Effector CD4-positive, alpha-beta T cell (primary cell): ENCODE data around the gene SLMAP.
"Not testable (repeated sequence)": the region's sequence is repeated elsewhere in the genome, so short reads cannot be mapped to it uniquely, and the experiment has no call there.

ENCODE experiments used
- DNase-seq: peaks from one replicate; pipeline ENCODE4 v3.0.0-alpha.2; 2020

Gene SLMAP

DNA sequence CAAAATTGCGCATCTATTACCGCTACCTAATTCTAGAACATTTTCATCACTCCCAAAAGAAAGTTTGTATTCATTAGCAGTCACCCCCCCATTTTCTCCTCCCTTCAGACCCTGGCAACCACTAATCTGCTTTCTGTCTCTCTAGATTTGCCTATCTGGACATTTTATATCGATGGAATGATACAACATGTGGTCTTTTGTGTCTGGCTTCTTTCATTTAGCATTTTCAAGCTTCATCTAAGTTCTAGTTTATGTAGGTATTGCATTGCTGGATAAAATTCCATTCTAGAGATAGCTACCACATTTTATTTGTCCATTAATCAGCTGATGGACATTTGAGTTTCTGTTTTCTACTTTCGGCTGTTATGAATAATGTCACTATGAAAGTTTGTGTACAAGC, 38.4 kb downstream of the SLMAP start:
- DNase-seq, result no peak

DNA sequence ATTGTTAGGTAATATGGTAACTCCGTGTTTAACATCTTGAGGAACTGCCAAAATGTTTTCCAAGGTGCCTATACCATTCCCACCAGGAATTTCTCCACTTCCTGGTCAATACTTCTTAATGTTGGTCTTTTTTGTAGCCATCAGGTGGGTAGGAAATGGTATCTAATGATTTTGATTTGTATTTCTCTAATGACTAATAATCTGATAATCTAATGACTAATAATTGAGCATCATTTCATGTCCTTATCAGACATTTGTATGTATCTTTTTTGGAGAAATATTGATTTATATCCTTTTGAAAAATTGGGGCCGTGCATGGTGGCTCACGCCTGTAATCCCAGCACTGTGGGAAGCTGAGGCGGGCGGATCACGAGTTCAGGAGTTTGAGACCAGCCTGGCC, 38.8 kb downstream of the SLMAP start:
- DNase-seq, result no peak

DNA sequence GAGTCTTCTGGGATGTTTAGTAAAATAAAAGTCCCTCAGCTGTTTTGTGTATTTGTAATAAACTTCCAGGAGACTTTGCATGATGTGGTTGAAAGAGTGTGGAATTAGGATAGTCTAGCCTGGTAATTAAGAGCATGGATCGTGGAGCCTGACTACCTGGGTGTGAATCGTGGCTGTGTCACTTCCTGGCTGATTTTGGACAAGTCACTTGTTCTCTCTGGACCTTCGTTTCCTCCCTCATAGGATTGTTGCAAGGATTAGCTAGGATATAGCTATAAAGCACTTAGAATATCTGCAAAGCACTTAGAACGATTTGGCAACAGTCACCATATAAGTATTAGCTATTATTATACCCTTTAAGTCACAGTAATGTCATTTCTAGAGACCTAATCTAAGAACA, 40.2 kb downstream of the SLMAP start:
- DNase-seq, result no peak

DNA sequence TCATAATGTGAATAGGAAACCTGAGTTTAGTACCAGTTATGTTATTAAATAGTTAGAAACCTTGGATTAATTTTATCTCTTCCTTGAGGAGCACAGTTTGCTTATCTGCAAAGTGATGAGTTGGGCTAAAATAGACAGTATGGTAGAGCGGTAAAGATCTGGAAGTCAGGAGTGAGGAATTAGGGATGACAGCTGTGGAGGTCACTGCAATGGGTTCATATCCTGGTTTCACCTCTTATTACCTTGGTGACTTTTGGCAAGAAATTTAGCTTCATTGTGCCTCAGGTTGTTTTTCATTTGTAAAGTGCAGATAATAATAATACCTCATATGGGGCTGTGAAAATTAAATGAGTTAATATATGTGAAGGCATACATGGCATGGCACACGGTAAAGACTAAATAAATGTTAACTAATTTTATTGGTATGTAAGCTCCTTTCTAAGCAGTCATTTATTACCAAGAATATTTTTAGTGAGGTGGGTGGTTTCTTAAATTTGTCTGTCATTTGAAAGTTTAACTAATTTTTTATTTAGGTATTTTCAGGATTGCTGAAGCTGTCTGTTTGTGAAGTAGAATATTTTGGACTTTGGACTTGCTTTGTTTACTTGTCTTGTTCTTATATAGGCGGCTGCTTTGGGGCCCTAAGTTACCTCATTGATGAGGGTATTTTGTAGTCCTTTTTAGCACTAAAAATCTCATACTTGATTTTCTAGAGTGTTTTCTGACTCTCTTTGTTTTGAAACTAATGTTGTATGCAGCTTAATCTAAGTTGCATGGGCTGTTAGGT, 41.8 kb downstream of the SLMAP start:
- no peak for DNase-seq

DNA sequence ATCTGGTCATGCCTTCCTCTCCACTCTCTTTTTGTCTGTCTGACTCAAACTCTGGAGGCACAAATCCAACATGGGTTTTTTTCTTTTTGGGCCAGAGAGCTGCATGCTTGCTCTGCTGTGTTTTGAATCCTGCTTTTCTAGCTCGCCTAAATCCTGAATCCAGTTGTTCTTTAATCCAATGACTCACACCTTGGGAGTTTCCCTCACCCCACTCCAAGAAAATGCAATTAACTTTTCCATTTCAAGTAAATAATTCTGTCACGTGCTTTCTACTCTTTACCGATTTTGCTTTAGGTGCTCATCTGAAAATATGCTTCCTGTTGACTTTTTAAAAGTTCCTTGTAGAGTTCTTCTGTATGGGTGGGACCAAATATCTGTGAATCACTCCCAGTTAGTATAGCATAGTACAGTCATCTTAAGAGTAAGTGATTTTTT, 47.6 kb downstream of the SLMAP start:
- no peak for DNase-seq

DNA sequence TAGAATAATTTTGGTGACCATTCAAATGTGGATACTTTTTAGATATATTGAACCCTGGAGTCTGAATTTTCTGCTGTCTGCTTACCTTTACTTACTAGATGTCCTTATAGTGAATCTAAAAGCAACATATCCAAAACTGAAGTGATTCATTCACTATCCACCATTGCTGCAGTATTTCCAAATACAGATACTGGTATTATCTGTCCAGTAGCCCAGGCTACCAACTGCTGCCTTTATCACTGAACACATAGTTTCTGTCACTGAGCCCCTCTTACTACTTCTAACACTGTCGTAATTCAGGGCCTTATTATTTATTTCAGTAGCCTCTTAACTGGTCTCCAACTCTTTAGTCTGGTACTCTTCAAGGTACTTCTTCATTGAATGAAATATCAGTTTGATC, 49.2 kb downstream of the SLMAP start:
- DNase-seq, result no peak

DNA sequence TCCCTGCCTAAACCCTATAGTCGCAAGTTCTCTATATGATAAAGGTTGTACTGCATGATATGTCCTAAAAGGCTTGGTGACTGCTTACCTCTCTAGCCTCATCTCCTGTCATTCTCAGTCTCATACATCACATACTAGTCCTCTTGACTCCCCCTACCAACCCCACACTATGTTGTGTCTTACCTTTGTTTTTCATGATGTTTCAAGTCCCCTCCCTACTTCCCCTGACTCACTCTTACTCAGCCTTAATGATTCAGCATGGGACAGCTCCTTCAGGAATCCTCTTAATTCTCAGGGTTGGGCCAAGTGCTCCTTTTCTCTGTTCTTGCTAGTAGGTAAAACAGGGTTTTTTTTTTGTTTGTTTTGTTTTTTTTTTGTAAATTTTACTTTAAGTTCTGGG, 49.6 kb downstream of the SLMAP start:
- DNase-seq, result no peak

DNA sequence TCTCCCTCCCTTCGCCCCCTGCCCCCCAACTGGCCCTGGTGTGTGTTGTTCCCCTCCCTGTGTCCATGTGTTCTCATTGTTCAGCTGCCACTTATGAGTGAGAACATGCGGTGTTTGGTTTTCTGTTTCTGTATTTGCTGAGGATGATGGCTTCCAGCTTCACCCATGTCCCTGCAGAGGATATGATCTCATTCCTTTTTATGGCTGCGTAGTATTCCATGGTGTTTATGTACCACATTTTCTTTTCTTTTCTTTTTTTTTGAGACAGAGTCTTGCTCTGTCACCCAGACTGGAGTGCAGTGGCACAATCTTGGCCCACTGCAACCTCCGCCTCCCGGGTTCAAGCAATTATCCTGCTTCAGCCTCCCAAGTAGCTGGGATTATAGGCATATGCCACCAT, 50.1 kb downstream of the SLMAP start:
- not testable (repeated sequence) for DNase-seq

DNA sequence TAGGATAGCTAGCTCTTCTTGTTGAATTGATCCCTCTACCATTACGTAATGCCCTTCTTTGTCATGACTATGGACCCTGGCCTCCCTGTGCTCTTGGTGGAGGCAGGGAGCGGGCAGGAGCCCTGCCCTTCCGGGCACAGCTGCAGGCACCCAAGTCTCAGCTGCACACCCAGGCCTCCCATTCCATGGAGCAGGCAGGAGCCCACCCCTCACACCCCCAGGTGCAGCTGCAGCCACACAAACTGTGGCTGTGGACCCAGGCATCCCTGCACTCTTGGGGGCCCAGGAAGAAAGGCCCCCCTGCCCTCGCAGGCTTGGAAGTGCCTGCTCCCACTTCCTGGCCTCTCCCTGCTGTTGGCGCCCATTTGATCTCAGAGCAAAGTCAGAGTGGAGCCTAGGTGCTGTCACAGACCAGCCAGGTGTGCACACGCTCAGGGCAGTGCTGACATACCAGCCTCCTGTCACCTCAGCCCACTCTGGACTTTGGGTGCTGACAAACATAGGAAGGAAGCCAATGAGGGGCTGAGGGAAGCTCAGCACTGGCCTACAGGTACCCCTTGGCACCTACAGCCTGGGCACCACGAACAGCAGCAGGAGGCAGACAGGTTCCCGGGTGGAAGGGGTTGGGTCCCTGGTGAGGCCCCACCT, 53.0 kb downstream of the SLMAP start:
- no peak for DNase-seq

DNA sequence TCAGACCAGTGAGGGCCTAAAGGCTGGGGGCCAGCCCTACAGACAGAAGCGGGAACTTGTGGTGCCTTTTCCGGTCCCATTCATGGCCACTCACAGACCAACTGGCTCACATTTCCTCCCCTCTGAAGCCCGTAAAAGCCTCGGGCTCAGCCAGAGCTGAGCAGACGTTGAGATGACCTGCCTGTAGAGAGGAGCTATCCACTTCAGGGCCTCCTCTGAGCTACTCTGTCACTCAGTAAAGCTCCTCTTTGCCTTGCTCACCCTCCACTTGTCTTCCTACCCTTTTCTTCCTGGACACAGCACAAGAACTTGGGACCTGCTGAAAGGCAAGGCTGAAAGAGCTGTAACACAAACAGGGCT, 53.5 kb downstream of the SLMAP start:
- no peak for DNase-seq

DNA sequence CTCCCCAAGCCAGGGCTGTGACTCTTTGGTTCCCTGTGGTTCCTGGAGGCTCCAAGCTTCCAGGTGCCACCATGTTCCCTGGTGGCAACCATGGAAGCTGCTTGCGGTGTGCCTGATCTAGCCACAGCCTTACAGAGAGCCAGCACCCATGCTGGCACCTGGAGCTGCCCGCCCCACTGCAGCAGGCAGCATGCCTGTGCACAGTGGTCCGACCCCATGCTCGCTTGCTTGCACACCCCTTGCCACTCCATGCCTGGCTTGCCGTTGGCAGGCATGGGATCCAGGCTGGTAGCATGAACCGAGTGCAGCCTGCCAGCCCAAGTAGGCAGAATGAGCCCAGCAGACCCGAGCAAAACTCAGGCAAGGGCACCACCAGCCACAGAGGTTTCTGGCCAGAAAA, 53.9 kb downstream of the SLMAP start:
- no peak for DNase-seq

DNA sequence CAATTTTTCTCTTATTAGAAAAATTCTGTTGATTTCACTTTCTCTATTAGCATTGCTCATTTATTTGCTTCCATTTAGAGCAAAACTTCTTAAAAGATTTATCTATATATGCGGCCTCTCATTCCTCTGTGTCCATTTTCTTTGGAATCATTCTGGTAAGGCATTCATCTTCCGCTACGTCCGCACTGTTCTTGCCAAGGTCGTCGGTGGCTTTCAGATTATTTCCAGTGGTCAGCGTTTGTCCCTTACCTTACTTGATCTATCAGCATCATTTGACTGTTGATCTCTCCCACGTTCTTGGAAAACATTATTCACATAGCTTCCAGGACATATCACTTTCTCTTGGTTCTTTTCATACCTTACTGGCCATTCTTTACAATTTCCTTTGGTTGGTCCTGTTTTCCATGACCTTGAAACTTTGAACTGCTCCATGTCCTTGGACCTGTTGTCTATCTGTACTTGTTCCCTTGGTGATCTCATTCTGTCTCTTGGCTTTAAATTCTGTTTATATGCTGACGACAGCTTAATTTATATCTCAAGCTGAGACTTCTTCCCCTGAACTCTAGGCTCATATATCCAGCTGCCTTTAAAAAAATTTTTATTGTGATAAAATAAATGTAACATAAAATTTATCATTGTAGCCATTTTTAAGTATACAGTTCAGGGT, 54.5 kb downstream of the SLMAP start:
- DNase-seq, result no peak

DNA sequence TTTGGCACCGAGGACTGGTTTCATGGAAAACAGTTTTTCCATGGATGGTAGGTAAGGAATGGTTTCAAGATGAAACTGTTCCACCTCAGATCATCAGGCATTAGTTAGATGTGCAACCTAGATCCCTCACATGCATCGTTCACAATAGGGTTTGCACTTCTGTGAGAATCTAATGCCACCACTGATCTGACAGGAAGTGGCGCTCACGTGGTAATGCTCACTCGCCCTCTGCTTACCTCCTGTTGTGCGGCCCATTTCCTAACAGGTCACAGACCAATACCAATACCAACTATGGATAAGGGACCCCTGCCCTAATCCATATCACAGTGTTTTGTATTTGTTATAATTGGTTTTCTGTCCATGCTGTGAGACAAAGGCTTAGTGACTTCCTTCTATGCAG, 58.9 kb downstream of the SLMAP start:
- DNase-seq, result peak; percentile 21

DNA sequence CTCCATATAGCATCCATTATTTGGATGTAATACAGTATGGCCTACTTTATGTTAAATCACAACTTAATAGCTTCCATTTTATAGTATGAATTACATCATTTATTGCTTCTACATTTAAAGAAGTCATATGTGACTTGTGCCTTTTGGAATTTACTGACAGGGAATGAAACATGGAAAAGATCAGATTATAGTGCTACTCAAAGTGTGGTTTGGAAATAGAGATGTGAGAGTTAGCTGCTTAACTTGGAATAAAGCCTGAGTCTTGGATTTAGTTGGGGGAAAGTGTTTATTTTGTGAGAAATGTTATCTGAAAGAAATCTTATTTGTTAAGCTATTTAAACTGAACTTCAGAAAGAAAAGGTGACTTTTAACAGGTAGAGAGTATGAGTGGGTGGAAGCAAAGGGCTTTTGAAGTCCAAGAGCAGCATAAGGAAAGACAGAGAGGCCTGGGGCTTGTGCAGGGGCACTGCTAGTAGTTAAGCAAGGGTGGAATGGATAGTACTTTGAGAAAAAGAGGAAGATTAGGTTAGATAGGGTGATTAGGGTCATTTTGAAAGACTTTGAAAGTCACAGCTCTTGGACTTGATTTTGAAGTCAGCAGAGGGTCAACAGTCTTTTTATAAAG, 60.5 kb downstream of the SLMAP start:
- no peak for DNase-seq

DNA sequence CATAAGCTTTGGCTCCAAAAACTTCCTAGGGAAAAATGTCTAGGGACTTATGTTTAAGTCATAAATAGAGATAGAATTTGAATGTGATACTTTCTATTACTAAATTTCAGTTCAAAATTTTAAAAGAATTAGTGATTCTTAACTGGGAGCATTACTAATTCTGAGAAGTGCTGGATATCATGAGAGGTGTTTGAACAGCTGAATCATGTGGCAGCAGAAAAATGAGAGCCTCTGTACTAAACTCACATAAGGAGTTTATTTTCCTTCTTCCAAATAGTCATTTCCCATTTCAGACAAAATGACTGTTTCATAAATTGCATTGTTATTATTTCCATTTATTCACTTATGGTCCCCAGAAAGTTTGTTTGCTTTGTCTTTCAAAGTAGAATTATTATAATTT, 62.7 kb downstream of the SLMAP start:
- no peak for DNase-seq

DNA sequence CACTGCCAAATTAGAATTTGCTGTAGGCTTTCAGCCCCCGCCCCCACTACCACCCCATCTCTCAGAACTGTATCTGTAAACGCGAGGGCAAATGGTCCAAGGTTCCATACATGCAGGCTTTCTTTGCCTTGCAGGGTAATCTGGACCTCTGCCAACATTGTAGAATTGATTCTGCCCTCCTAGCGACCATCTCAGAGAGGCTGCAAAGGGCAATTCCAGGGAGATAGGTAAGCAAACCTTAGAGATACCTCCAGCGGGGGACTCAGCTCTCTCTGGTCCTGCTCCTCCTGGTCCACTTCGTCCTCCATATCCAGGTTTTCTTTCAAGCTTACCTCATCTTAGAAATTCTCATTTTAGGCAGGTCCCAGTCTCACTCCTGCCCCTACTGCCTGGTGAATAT, 64.4 kb downstream of the SLMAP start:
- no peak for DNase-seq

DNA sequence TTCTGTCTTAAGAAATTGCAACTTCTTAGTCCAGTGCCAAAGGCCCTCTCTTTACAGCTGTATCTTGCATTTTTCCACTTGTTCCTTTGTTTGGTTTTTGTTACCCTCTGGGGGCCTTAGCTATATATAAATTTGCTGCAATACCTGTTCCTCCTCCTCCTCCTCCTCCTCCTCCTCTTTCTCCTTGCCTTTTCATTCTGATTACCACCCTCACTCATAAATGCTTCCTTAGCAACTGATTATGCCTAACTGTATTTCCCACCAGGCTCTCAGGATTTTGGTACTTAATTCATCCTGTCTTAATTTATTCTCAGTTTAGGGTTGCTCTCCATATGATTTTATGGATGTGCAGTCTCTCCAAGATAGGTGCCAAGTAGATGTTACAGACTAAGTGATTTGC, 65.7 kb downstream of the SLMAP start:
- DNase-seq, result no peak

DNA sequence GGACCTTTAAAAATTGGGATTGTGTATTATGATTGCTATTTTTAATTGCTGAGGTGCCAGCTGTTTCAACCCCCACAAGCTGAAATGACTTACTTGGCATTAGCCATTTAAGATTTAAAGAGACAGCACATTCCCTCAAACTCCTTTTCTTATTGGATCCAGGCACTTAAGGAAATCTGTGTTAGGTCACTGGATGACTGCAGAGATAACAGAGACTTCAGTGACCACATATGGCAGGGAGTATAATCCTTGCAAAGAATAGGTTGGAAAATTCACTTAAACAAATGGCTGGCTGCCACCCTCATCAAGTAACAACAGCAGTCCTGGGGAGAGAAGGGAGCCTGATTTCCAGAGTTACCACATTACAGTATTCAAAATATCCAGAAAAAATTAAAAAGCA, 66.6 kb downstream of the SLMAP start:
- DNase-seq, result no peak

DNA sequence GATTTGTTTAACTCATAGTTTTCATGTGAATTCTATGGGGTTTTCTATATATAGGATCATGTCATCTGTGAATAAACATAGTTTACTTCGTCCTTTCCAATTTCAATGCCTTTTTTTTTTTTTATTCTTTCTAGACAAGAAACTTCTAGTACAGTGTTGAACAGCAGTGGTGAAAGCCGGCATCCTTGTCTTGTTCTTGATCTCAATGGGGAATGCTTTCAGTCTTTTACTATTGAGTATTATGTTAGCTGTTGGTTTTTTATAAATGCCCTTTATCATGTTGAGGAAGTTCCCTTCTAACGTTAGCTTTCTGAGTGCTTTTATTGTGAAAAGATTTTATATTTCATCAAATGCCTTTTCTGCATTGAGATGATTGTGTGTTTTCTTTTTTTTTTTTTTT, 69.0 kb downstream of the SLMAP start:
- no peak for DNase-seq

DNA sequence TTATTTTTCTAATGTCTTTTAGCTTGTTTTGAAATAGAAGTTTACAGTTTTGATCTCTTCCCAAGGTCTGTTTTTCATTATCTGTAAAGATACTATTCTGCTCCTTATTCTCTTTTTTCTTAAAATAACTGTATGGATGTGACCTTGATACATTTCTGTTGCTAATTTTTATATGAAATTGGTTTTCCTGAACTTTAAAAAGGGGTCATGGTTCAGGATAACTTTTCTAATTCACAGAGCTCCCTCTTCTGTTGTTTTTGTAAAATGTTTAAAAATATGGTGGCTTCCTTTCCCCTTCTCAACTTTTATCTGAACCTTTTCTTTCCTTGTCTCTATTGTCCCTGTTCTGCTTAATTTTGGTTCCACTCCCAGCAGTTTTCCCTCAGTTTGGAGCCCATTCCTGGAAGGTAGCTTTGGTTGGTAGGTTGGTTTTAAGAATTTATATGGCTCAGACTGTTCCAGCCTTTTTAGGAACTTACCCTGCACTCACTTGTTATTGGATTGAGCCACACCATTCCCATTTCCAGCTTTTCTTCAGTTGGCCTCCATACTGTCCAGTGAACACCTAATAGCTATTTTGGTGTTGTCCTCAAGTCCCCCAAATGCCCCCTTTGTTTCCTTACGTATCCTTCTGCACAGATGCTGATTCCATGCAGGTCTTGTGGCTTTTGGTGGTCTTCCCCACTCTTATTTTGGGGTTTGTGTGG, 70.3 kb downstream of the SLMAP start:
- DNase-seq, result no peak

DNA sequence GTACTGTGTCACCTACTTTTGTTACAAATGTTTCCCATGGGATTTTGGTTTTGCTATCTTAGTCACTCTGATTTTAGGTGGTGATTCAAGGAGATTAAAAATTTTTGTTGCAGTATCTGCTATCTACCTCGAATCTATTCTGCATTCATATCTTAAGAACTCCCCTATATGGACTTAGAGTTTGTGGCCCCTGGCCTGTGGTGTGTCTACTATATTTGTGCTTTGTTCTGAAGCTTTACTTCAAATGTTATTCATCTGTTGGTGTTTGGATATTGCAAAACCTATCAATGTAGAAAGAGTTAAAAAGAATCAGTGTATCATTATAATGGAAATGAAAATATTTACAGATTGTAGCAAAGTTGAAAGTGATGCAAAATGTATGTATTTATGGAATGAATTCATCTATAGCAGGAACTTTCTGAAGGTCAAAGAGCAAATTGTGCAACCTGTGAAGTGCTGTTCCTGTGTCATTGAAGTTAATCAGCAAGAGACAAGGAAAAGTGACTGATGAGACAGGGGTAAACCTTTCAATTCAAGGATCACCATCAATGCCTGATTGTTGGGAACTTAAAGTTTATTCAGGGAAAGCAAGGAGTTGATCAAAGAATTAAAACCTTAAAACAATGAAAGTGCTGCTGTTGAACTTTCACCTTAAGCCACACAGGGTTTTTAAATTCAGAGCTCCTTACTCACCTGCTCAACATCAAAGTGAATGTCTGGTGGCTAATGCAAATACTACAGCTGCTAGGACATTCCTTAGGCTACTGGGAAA, 71.0 kb downstream of the SLMAP start:
- no peak for DNase-seq

DNA sequence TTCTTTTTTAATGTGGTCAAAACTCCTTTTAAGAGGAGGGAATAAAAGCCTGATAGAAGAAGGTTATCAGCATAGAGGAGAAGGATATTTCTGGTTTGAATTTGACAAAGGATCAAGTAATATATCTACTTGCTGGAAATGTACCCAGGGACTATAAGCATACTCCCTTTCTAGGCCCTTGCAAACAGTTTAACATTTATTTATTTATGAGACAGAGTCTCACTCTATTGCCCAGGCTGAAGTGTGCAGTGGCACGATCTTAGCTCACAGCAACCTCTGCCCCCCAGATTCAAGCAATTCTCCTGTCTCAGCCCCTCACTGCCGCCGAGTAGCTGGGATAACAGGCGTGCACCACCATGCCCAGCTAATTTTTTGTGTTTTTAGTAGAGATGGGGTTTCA, 71.6 kb downstream of the SLMAP start:
- DNase-seq, result no peak
